ENCODE data around the gene ORM2.

GRCh38 chr9:114371343-114371944 lies 41.8 kb downstream of the ORM2 start:
- no peak for TF ChIP-seq TSHZ1 (CRISPR knock-in tag; IDR thresholded peaks at IDR 0.05)
- TF ChIP-seq EZH2 (IDR thresholded peaks at IDR 0.05; ENCODE audit: borderline replicate concordance, low read depth, low read length), result no peak
- no peak for TF ChIP-seq ZNF3 (CRISPR knock-in tag; IDR thresholded peaks at IDR 0.05)
- TF ChIP-seq POLR2A (conservative IDR thresholded peaks at IDR 0.05), result no peak
- TF ChIP-seq SMARCA5 (IDR thresholded peaks at IDR 0.05), result no peak
- no peak for TF ChIP-seq CTCF (IDR thresholded peaks at IDR 0.05 in 2 of 3, conservative IDR thresholded peaks at IDR 0.05 in 1 of 3; ENCODE audit: insufficient read depth in 2 of 3, low read depth in 1 of 3, low read length in 3 of 3)
- TF ChIP-seq CREM (IDR thresholded peaks at IDR 0.05; ENCODE audit: low read depth), result no peak

Data from K562 (cell line).